Measurements from ENCODE around the gene CAMK4. TPM values are rescaled to one million over a fixed set of nuclear protein-coding genes. Genes with fewer than 3 reads are reported as not detected.

The CAMK4 gene
- total and polyA plus RNA-seq, 4 donors, result 0.27 to 1.4 (median 1.2) TPM

- Histone ChIP-seq H3K9ac (ENCODE audit: low read depth in 1 of 2, low read length in 2 of 2) (no peak overlapping the region), H3K27me3 (ENCODE audit: control insufficient read depth in 4 of 4, insufficient read depth in 4 of 4, low read length in 3 of 4) (no peaks in the 10 kb centered on the region), H3K27ac (ENCODE audit: low read depth in 1 of 2, low read length in 2 of 2) (no peak overlapping the region), H3K9me3 (ENCODE audit: control insufficient read depth in 4 of 4, low read length in 3 of 4) (no peaks in the 10 kb centered on the region), H3K36me3 (ENCODE audit: control insufficient read depth in 4 of 4, insufficient read depth in 3 of 4, low read depth in 1 of 4, low read length in 3 of 4) (no peaks in the 10 kb centered on the region), H3K4me1 (ENCODE audit: control insufficient read depth in 4 of 4, insufficient read depth in 4 of 4, low read length in 3 of 4) (peaks cover 0 to 2% (median 0%) of the 10 kb centered on the region in 4 donors), H3K4me3 (ENCODE audit: low read depth in 1 of 3, low read length in 3 of 3) (no peak overlapping the region)
- TF ChIP-seq ATF3 (IDR thresholded peaks at IDR 0.05) (no peak), SP1 (IDR thresholded peaks at IDR 0.05) (no peak), REST (IDR thresholded peaks at IDR 0.05) (no peak), HNF4A (conservative IDR thresholded peaks at IDR 0.05) (no peak), RXRA (IDR thresholded peaks at IDR 0.05) (no peak), EGR1 (IDR thresholded peaks at IDR 0.05; ENCODE audit: low read depth in 2 of 2) (no peak), MAX (IDR thresholded peaks at IDR 0.05) (no peak), NR2F2 (IDR thresholded peaks at IDR 0.05) (no peak), CTCF (IDR thresholded peaks at IDR 0.05; ENCODE audit: low read depth, low read length, missing input control) (no peak), GABPA (IDR thresholded peaks at IDR 0.05 in 1 of 2, conservative IDR thresholded peaks at IDR 0.05 in 1 of 2) (no peak)
- DNase-seq (ENCODE audit: low spot score), result no peak
- 71% methylated on average over 1 of the region's 1 CpG for WGBS
Measured at GRCh38 chr5:111200828-111201227, 23.4 kb upstream of the CAMK4 start.

GRCh38 chr5:111201705-111202104 lies 22.5 kb upstream of the CAMK4 start:
- Histone ChIP-seq H3K9ac (ENCODE audit: low read depth in 1 of 2, low read length in 2 of 2) (no peak overlapping the region), H3K9me3 (ENCODE audit: control insufficient read depth in 4 of 4, low read length in 3 of 4) (no peaks in the 10 kb centered on the region), H3K4me1 (ENCODE audit: control insufficient read depth in 4 of 4, insufficient read depth in 4 of 4, low read length in 3 of 4) (peaks cover 0 to 2% (median 0%) of the 10 kb centered on the region in 4 donors), H3K36me3 (ENCODE audit: control insufficient read depth in 4 of 4, insufficient read depth in 3 of 4, low read depth in 1 of 4, low read length in 3 of 4) (no peaks in the 10 kb centered on the region), H3K27ac (ENCODE audit: low read depth in 1 of 2, low read length in 2 of 2) (no peak overlapping the region), H3K27me3 (ENCODE audit: control insufficient read depth in 4 of 4, insufficient read depth in 4 of 4, low read length in 3 of 4) (no peaks in the 10 kb centered on the region), H3K4me3 (ENCODE audit: low read depth in 1 of 3, low read length in 3 of 3) (no peak overlapping the region)
- TF ChIP-seq RAD21 (IDR thresholded peaks at IDR 0.05) (no peak), ZBTB33 (IDR thresholded peaks at IDR 0.05) (no peak)
- no peak for DNase-seq (ENCODE audit: low spot score)
- WGBS, result 72% methylated on average over 3 of the region's 3 CpGs
